IMR-90 (cell line): ENCODE measurements around the gene SHROOM1. TPM values are rescaled to one million over a fixed set of nuclear protein-coding genes. Genes with fewer than 3 reads are reported as not detected.
"Not testable (repeated sequence)": the region's sequence is repeated elsewhere in the genome, so short reads cannot be mapped to it uniquely, and the experiment has no call there.

Experiments
- ATAC-seq: fragments of 200-7000 bp; cut with Tn5 transposase; 2 replicates; pipeline ENCODE4 v1.9.1; 2020; ENCODE audit warnings: low read depth, mild to moderate bottlenecking, moderate library complexity
- BruUV-seq: library from RNA; stranded (reverse); fragments of 400-500 nt; replicated peaks from 2 replicates; lab custom pipeline; 2021; lab: Mats Ljungman, UMichigan
- CTCF ChIA-PET: fragments of 300-600 bp; formaldehyde crosslinking; extraction: SDS; loops from one replicate; lab custom pipeline; 2021; ENCODE audit warnings: antibody characterized with exemption; lab: Yijun Ruan, JAX
- POLR2A ChIA-PET: fragments of 300-600 bp; sonication (Branson Sonifier 250); formaldehyde crosslinking; loops from one replicate; lab custom pipeline; 2022; ENCODE audit warnings: antibody characterized with exemption; ENCODE audit not compliant: unreplicated experiment; lab: Charles Lee
- DNase-seq: peaks from one replicate; pipeline ENCODE4 v3.0.0; 2013
- H2AFZ ChIP-seq: replicated peaks from 2 replicates; pipeline ENCODE3; 2013; ENCODE audit warnings: low read length, mild to moderate bottlenecking; ENCODE audit not compliant: poor library complexity
- H2AK5ac ChIP-seq: 2 replicates; pipeline ENCODE4 v1.6.1; 2013; ENCODE audit warnings: low read depth, low read length, inconsistent platforms
- H2AK9ac ChIP-seq: replicated peaks from 2 replicates; pipeline ENCODE3; 2013; ENCODE audit warnings: mild to moderate bottlenecking, low read depth, low read length, moderate library complexity; ENCODE audit not compliant: poor library complexity
- H2BK120ac ChIP-seq: 2 replicates; pipeline ENCODE4 v1.6.1; 2013; ENCODE audit warnings: low read depth, low read length, inconsistent platforms
- H2BK15ac ChIP-seq: 3 replicates; pipeline ENCODE4 v1.6.1; 2013; ENCODE audit warnings: low read depth, low read length, inconsistent platforms
- H2BK20ac ChIP-seq: 2 replicates; pipeline ENCODE4 v1.6.1; 2013; ENCODE audit warnings: low read depth, mild to moderate bottlenecking, inconsistent platforms, low read length, moderate library complexity
- H2BK5ac ChIP-seq: 2 replicates; pipeline ENCODE4 v1.6.1; 2013; ENCODE audit warnings: mild to moderate bottlenecking, low read depth, low read length, inconsistent platforms; ENCODE audit not compliant: poor library complexity, severe bottlenecking
- H3K14ac ChIP-seq: replicated peaks from 2 replicates; pipeline ENCODE4 v1.6.1; 2013; ENCODE audit warnings: low read depth, low read length, inconsistent platforms
- H3K18ac ChIP-seq: 2 replicates; pipeline ENCODE4 v1.6.1; 2013; ENCODE audit warnings: low read depth, low read length, control low read depth
- H3K23ac ChIP-seq: 2 replicates; pipeline ENCODE4 v1.6.1; 2013; ENCODE audit warnings: low read depth, low read length, inconsistent platforms
- H3K27ac ChIP-seq: 2 replicates; pipeline ENCODE4 v1.5.1; 2013; ENCODE audit warnings: mild to moderate bottlenecking, control low read depth, low read length; ENCODE audit not compliant: insufficient read depth
- H3K27me3 ChIP-seq: 2 replicates; pipeline ENCODE4 v1.6.1; 2013; ENCODE audit warnings: low read length; ENCODE audit not compliant: control insufficient read depth, insufficient read depth
- H3K36me3 ChIP-seq: 2 replicates; pipeline ENCODE4 v1.6.1; 2013; ENCODE audit warnings: low read length, mixed read lengths; ENCODE audit not compliant: control insufficient read depth, insufficient read depth
- H3K4ac ChIP-seq: 2 replicates; pipeline ENCODE4 v1.6.1; 2013; ENCODE audit warnings: low read depth, low read length, inconsistent platforms
- H3K4me1 ChIP-seq: 2 replicates; pipeline ENCODE4 v1.6.1; 2013; ENCODE audit warnings: low read length, mixed read lengths; ENCODE audit not compliant: control insufficient read depth, insufficient read depth
- H3K4me2 ChIP-seq: 2 replicates; pipeline ENCODE4 v1.6.1; 2013; ENCODE audit warnings: low read depth, mild to moderate bottlenecking, control low read depth, low read length, moderate library complexity
- H3K4me3 ChIP-seq: 2 replicates; pipeline ENCODE4 v1.5.1; 2013; ENCODE audit warnings: low read depth, mild to moderate bottlenecking, control low read depth, low read length, moderate library complexity; ENCODE audit not compliant: insufficient read depth
- H3K56ac ChIP-seq: 2 replicates; pipeline ENCODE4 v1.6.1; 2013; ENCODE audit warnings: low read length, inconsistent platforms; ENCODE audit not compliant: insufficient read depth; ENCODE audit errors: extremely low read depth
- H3K79me1 ChIP-seq, 2 experiments: 2 replicates each; pipeline ENCODE4 v1.6.1; 2013; ENCODE audit warnings: low read length in 2 of 2, inconsistent platforms in 1 of 2, low read depth in 1 of 2
- H3K9ac ChIP-seq: 2 replicates; pipeline ENCODE4 v1.6.1; 2013; ENCODE audit warnings: low read depth, low read length, control low read depth
- H3K9me1 ChIP-seq: 2 replicates; pipeline ENCODE4 v1.6.1; 2013; ENCODE audit warnings: low read length, inconsistent platforms; ENCODE audit not compliant: insufficient read depth
- H3K9me3 ChIP-seq: 2 replicates; pipeline ENCODE4 v1.6.1; 2013; ENCODE audit warnings: low read length; ENCODE audit not compliant: control insufficient read depth, insufficient read depth
- H4K20me1 ChIP-seq: 2 replicates; pipeline ENCODE4 v1.6.1; 2013; ENCODE audit warnings: low read length, inconsistent platforms; ENCODE audit not compliant: insufficient read depth
- H4K5ac ChIP-seq: 2 replicates; pipeline ENCODE4 v1.6.1; 2013; ENCODE audit warnings: mild to moderate bottlenecking, low read depth, low read length, control low read depth
- H4K8ac ChIP-seq, 2 experiments: 2 replicates each; pipeline ENCODE4 v1.6.1; 2013; ENCODE audit warnings: low read depth in 2 of 2, low read length in 2 of 2, control low read depth in 1 of 2, inconsistent platforms in 1 of 2
- H4K91ac ChIP-seq: 2 replicates; pipeline ENCODE4 v1.6.1; 2013; ENCODE audit warnings: low read depth, low read length, inconsistent platforms; ENCODE audit not compliant: insufficient read depth
- WGBS, 2 experiments: methylation state at CpG; one replicate each; pipeline versions ENCODE4 v1.1.5 to v1.1.7; 2013; ENCODE audit warnings: missing lambda C conversion rate in 2 of 2; ENCODE audit not compliant: insufficient read length in 1 of 2; ENCODE audit errors: extremely low coverage in 2 of 2; 5-methylcytosine and 5-hydroxymethylcytosine counted together
- dilution Hi-C: fragments of 300-500 bp; cut with HindIII; formaldehyde crosslinking; loops from one replicate; pipeline ENCODE4 v1.14.3; 2018; ENCODE audit warnings: low sequenced_read_pairs; ENCODE audit not compliant: unreplicated experiment
- in situ Hi-C: fragments of 300-500 bp; cut with MboI; formaldehyde crosslinking; loops from 3 replicates; pipeline ENCODE4 v1.14.3; 2019; ENCODE audit warnings: low sequenced_read_pairs, inconsistent platforms, mixed read lengths
- intact Hi-C: fragments of 100-400 bp; cut with micrococcal nuclease; formaldehyde crosslinking; loops from 2 replicates; pipeline ENCODE4 v1.10.0; 2022
- polyA plus RNA-seq, 3 experiments: library from polyadenylated mRNA; depleted of rRNA; stranded (reverse); fragments of >200 nt; gene quantifications; 2 replicates each; pipeline ENCODE4 v1.2.3, GENCODE V29; 2012; ENCODE audit warnings: low replicate concordance in 1 of 3
- total RNA-seq: library from RNA; depleted of rRNA; stranded (reverse); fragments of >200 nt; gene quantifications from 2 replicates; pipeline ENCODE4 v1.2.3, GENCODE V29; 2012

SHROOM1 gene
- total and polyA plus RNA-seq, 2 of the 4 experiments (the other 2 are of a cell fraction): 1.4 to 6.3 TPM

- not testable (repeated sequence) for H2BK5ac ChIP-seq, H3K14ac ChIP-seq
- CTCF ChIA-PET: interaction anchor here (1.1 to 1.6 kb wide), 4 partner anchors 8 to 22 kb away, joined by 3 to 8 read pairs (median 4); no protein-coding TSS in a partner anchor
These were observed 23.7 kb downstream of the SHROOM1 start for GRCh38 chr5:132806804-132807162.

GRCh38 chr5:132805872-132806271 is 24.6 kb downstream of the SHROOM1 start:
- H3K9me3 ChIP-seq, ATAC-seq, DNase-seq, H3K14ac ChIP-seq, H2AK9ac ChIP-seq, H4K91ac ChIP-seq, intact Hi-C loops, H3K27ac ChIP-seq, H3K56ac ChIP-seq, H2BK20ac ChIP-seq, H2BK15ac ChIP-seq, H3K4me1 ChIP-seq, H4K20me1 ChIP-seq, H2BK5ac ChIP-seq, POLR2A ChIA-PET, H3K36me3 ChIP-seq, H3K4ac ChIP-seq, H2BK120ac ChIP-seq, H3K23ac ChIP-seq, H2AFZ ChIP-seq, in situ Hi-C loops, H3K79me1 ChIP-seq, H4K8ac ChIP-seq, H3K9ac ChIP-seq, H3K9me1 ChIP-seq, H2AK5ac ChIP-seq, H3K4me2 ChIP-seq, BruUV-seq, H3K4me3 ChIP-seq, H4K5ac ChIP-seq, H3K18ac ChIP-seq, CTCF ChIA-PET, dilution Hi-C loops: not testable (repeated sequence)
- H3K27me3 ChIP-seq: peaks cover 27% of the 10 kb centered on the region
- no CpG with 5 or more reads among the region's 6 CpGs for WGBS, 2 experiments

More at GRCh38 chr5:132806804-132807162, 23.7 kb downstream of the SHROOM1 start:
- H4K5ac ChIP-seq, dilution Hi-C loops, H2AFZ ChIP-seq, DNase-seq, H2AK5ac ChIP-seq, H3K27ac ChIP-seq, intact Hi-C loops, H3K9ac ChIP-seq, H2BK15ac ChIP-seq, H3K56ac ChIP-seq, H3K18ac ChIP-seq, H3K9me3 ChIP-seq, ATAC-seq, H4K91ac ChIP-seq, H3K23ac ChIP-seq, H3K4me3 ChIP-seq, BruUV-seq, in situ Hi-C loops, H4K8ac ChIP-seq, H2BK20ac ChIP-seq, H3K4me1 ChIP-seq, H4K20me1 ChIP-seq, H3K9me1 ChIP-seq, POLR2A ChIA-PET, H3K4me2 ChIP-seq, H3K79me1 ChIP-seq, H2AK9ac ChIP-seq, H3K4ac ChIP-seq, H3K36me3 ChIP-seq, H2BK120ac ChIP-seq: not testable (repeated sequence)
- 95% methylated on average over 4 of the region's 12 CpGs; no CpG with 5 or more reads in 1 of the 2 experiments for WGBS, 2 experiments
- H3K27me3 ChIP-seq: peaks cover 28% of the 10 kb centered on the region
